SK-MEL-5 (cell line): ENCODE results near the gene AMBP. TPM values are rescaled to one million over a fixed set of nuclear protein-coding genes. Genes with fewer than 3 reads are reported as not detected.

Experiments used
- DNase-seq: peaks from one replicate; pipeline ENCODE4 v3.0.0-alpha.2; 2016; ENCODE audit warnings: low read depth, low spot score
- in situ Hi-C: cut with HindIII; loops from 2 replicates; pipeline ENCODE4 v1.10.0; 2016; ENCODE audit warnings: low sequenced_read_pairs, high pct_unique_total_duplicates, low pct_unique_long_range_greater_than_20kb
- total RNA-seq: library from RNA; depleted of rRNA; stranded (reverse); fragments of >200 nt; shearing (Covaris generic); gene quantifications from 2 replicates; pipeline ENCODE4 v1.2.3, GENCODE V29; 2014

AMBP gene
- total RNA-seq, 1 experiment from 2014 or later: not detected

- in situ Hi-C loops: no loop called here
- no peak for DNase-seq
Observed at GRCh38 chr9:114061292-114061691, 16.8 kb downstream of the AMBP start.

DNA sequence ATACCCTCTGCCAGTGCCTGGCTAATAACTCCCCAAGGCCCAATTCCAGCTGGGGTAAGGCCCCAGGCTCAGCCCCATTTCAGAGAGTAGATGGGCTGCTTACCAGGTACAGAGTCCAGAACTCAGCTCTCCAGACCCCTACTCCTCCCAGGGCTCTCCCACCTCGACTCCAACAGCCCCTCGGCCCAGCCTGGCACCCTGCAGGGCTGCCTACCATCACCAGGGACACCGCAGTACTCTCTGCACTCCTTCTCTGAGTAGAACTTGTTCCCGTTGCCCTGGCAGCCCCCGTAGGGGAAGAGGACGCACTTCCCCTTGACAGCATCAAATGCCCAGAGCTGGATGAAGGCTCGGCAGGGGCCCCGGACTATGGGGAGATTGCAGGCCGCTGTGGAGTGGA lies 17.4 kb downstream of the AMBP start:
- no peak for DNase-seq
- in situ Hi-C loops: no loop called here

DNA sequence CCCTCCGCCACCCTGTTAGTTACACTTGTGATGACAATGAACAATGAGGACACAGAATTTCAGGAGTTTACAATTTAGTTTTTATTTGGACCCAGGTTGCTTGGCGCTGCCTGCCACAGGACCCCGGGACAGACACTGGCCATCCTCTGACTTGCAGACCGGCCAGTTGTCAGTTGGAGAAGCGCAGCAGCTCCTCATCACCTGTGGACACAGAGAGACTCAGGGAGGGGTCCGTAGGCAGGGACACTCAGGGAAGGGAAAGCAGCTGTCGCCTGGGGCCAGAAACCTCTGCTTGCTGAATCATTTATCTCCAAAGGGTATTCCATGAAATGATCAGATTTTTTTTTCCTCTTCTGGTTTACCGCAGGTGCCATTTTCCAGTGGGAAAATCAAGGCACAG lies 18.0 kb downstream of the AMBP start:
- DNase-seq: no peak
- in situ Hi-C loops: no loop called here

GRCh38 chr9:114059047-114059803 lies 18.9 kb downstream of the AMBP start:
- peak; percentile 39 for DNase-seq
- in situ Hi-C loops: no loop called here

- DNase-seq: no peak
- in situ Hi-C loops: no loop called here
Observed at GRCh38 chr9:114058688-114059046, 19.4 kb downstream of the AMBP start.

DNA sequence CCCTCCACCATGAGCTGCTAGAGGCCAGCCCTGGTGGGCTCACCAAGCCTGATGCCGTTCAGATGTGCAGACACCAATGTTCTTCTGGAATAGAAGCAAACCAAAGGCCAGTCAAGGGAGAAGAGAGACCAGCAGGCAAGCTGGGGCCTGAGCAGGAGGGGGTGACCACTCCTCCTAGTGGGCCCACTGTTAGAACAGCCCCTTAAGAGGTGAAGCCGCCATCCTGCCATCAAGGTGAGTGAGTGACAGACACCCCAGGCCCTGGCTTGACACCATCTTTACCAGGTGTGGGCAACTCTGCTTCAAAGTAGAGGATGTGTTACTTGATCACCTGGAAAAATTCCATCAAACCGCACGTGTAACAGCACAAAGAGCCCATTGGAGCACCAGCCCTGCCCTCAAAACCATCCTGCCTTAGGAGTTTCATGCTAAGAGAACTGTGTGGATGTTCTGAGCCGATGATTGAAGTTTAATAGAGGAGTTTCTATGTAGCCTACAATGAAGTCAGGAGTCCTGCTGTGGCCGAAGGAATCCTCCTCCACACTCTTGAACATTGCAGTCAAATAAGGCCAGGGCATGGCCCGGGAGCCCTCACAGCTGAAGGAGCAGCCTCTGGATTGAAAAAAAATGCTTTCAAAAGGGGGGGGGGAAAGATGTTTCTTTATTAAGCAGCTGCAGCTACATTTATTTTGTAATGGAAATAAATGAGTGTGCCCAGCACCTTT lies 20.8 kb downstream of the AMBP start:
- no peak for DNase-seq
- in situ Hi-C loops: no loop called here

DNA sequence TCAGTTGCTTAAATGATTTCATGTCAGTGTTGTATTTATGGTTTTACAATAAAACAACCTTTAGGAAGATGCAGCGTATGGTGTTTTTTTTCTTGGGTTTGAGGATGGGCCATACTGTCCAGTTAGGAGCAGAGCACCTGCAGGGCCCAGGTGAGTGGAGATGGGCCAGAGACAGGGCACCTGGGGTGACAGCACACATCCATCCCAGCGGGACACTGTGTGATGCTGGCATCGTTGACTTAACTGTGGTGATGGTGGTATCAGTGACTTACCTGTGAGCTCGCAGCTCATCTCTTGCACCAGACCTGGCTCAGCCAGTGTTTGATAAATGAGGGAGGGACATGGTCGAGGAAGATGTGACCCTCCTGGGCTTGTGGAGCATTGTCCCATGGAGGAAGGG lies 21.6 kb downstream of the AMBP start:
- in situ Hi-C loops: no loop called here
- no peak for DNase-seq

- in situ Hi-C loops: no loop called here
- DNase-seq: no peak
Observed at GRCh38 chr9:114055894-114056293, 22.2 kb downstream of the AMBP start.

- in situ Hi-C loops: no loop called here
- no peak for DNase-seq
Observed at GRCh38 chr9:114055061-114055460, 23.0 kb downstream of the AMBP start.

GRCh38 chr9:114054191-114054690 lies 23.9 kb downstream of the AMBP start:
- no peak for DNase-seq
- in situ Hi-C loops: no loop called here

DNA sequence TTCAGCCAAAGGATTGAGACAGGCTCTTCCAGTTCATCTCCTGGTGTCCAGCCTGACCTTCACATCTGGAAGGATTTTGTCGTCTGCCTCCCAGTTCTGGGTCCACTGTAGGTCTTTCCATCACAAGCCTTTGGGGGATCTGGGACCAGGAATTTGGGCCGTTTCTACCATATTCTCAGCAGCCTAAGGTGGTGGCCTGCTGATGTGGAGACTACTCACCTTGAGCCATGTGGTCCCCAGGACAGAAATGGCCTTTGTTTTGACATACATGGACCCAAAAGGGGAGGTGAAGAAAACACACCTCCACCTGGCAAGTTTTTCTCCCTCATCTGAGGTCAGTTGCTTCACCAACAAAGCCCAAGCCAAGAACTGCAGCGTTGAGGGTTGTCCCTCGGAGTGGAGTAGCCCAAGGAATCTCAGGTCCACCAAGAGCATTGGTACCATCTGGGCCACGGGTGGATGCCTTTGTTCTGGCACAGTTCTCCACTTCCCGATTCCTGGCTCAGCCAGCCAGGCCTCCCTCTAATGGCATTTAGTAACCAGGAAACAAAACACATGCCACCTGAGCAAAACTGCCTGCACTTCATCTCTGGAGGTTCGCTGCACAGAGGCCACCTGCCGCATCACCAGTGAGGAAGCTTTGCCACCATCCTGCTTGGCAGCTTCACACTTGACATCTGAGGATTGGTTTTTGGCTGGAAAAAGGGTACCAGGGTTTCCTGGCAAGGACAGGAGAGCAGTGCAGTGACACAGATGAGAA lies 24.7 kb downstream of the AMBP start:
- DNase-seq: no peak
- in situ Hi-C loops: no loop called here

DNA sequence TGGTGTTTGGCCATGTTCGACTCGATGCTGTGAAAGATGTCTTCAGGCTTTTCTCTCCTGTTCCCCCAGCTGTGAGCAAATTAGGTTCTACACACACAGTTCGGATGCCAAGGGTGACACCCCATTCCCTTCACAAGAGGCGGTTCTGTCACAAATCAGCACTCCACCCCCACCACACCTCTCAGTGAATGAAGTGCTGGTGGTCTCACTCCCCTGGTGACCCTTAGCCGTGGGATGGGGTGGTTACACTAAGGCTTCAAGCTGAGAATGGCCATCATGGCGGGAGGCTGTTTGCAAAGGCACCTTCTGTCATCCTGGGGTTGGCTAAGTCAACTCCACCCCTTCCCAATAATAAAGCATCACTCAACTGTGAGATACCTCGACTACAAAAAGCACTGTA lies 26.4 kb downstream of the AMBP start:
- DNase-seq: no peak

DNA sequence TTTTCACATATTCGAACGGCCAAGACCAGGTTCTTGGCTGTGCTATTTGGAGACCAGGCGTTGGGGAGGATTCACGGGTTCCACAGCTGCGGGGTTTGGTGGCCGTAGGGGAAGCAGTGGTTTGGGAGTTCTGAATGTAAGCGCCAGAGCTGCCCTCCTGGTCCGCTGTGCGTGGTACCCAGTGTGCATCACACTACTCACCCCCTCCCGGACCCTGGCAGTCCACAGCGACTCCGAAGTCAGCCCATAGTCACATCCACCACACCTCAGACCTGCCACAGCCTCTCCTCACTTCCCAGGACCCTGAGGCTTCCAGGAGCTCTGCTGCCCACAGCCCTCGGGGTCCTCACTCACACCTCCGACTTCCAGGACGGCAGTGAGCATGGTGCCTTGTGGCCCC lies 26.8 kb downstream of the AMBP start:
- DNase-seq: no peak
- in situ Hi-C loops: no loop called here

More for the DNA sequence above, 26.4 kb downstream of the AMBP start:
- in situ Hi-C loops: no loop called here

DNA sequence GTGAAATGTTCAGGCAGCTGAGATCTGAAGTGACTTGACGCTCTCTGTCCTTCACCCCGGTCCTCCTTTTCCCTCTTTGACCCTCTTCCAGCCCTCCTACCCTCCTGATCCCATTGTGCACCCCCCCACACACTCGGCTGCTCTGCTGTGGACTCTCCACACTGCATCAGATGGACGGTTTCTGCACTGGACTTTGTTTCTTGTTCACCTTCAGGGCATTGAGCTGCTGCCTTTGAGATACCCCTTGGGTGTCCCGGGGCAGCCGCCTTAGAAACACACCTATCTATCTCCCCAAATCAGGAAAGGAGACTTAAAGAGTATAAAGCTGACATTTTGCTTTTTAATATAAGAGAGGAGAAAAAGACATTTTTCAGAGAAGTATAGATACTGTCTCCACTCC lies 27.5 kb downstream of the AMBP start:
- no peak for DNase-seq
- in situ Hi-C loops: no loop called here

DNA sequence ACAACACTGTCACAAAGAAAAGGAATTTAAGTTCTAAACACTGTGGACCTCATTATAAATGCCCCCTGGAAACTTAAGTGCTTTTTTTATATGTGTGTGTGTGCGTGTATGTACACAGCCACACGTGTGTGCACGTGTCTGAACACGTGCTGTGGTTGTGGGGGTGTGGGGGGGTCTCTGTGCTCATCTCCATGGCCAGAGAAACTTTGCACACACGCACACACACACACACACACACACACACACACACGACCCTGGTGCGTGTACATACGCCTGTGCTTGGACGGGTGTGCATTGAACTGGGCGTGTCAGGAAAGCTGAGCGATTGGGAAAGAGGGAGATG lies 27.9 kb downstream of the AMBP start:
- in situ Hi-C loops: no loop called here
- no peak for DNase-seq

GRCh38 chr9:114049441-114050225 lies 28.5 kb downstream of the AMBP start:
- in situ Hi-C loops: no loop called here
- no peak for DNase-seq

DNA sequence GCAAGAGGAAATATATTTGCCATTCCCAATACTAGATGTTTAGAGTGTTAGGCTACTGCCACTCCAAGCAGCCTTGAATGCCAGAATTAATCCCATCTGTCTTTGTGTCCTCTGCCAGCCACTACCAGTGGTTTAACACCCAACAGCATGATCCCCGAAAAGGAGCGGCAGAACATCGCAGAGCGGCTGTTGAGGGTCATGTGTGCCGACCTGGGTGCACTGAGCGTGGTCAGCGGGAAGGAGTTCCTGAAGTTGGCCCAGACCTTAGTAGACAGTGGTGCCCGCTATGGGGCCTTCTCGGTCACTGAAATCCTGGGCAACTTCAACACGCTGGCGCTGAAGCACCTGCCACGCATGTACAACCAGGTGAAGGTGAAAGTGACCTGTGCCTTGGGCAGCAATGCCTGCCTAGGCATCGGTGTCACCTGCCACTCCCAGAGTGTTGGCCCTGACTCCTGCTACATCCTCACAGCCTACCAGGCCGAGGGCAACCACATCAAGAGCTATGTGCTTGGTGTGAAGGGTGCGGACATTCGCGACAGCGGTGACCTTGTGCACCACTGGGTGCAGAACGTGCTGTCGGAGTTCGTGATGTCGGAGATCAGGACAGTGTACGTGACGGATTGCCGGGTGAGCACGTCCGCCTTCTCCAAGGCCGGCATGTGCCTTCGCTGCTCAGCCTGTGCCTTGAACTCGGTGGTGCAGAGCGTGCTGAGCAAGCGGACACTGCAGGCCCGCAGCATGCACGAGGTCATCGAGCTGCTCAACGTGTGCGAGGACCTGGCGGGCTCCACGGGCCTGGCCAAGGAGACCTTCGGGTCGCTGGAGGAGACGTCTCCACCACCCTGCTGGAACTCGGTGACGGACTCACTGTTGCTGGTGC lies 29.3 kb downstream of the AMBP start:
- in situ Hi-C loops: no loop called here
- no peak for DNase-seq
